IMR-90 (cell line): ENCODE data around the gene PITPNC1. TPM values are rescaled to one million over a fixed set of nuclear protein-coding genes. Genes with fewer than 3 reads are reported as not detected.

Source experiments
- ATAC-seq: fragments of 200-7000 bp; cut with Tn5 transposase; 2 replicates; pipeline ENCODE4 v1.9.1; 2020; ENCODE audit warnings: low read depth, mild to moderate bottlenecking, moderate library complexity
- BruUV-seq: library from RNA; stranded (reverse); fragments of 400-500 nt; replicated peaks from 2 replicates; lab custom pipeline; 2021; lab: Mats Ljungman, UMichigan
- CTCF ChIA-PET: fragments of 300-600 bp; formaldehyde crosslinking; extraction: SDS; loops from one replicate; lab custom pipeline; 2021; ENCODE audit warnings: antibody characterized with exemption; lab: Yijun Ruan, JAX
- POLR2A ChIA-PET: fragments of 300-600 bp; sonication (Branson Sonifier 250); formaldehyde crosslinking; loops from one replicate; lab custom pipeline; 2022; ENCODE audit warnings: antibody characterized with exemption; ENCODE audit not compliant: unreplicated experiment; lab: Charles Lee
- DNase-seq: peaks from one replicate; pipeline ENCODE4 v3.0.0; 2013
- H2AFZ ChIP-seq: replicated peaks from 2 replicates; pipeline ENCODE3; 2013; ENCODE audit warnings: low read length, mild to moderate bottlenecking; ENCODE audit not compliant: poor library complexity
- H2AK5ac ChIP-seq: 2 replicates; pipeline ENCODE4 v1.6.1; 2013; ENCODE audit warnings: low read depth, low read length, inconsistent platforms
- H2AK9ac ChIP-seq: replicated peaks from 2 replicates; pipeline ENCODE3; 2013; ENCODE audit warnings: mild to moderate bottlenecking, low read depth, low read length, moderate library complexity; ENCODE audit not compliant: poor library complexity
- H2BK120ac ChIP-seq: 2 replicates; pipeline ENCODE4 v1.6.1; 2013; ENCODE audit warnings: low read depth, low read length, inconsistent platforms
- H2BK15ac ChIP-seq: 3 replicates; pipeline ENCODE4 v1.6.1; 2013; ENCODE audit warnings: low read depth, low read length, inconsistent platforms
- H2BK20ac ChIP-seq: 2 replicates; pipeline ENCODE4 v1.6.1; 2013; ENCODE audit warnings: low read depth, mild to moderate bottlenecking, inconsistent platforms, low read length, moderate library complexity
- H2BK5ac ChIP-seq: 2 replicates; pipeline ENCODE4 v1.6.1; 2013; ENCODE audit warnings: mild to moderate bottlenecking, low read depth, low read length, inconsistent platforms; ENCODE audit not compliant: poor library complexity, severe bottlenecking
- H3K14ac ChIP-seq: replicated peaks from 2 replicates; pipeline ENCODE4 v1.6.1; 2013; ENCODE audit warnings: low read depth, low read length, inconsistent platforms
- H3K18ac ChIP-seq: 2 replicates; pipeline ENCODE4 v1.6.1; 2013; ENCODE audit warnings: low read depth, low read length, control low read depth
- H3K23ac ChIP-seq: 2 replicates; pipeline ENCODE4 v1.6.1; 2013; ENCODE audit warnings: low read depth, low read length, inconsistent platforms
- H3K27ac ChIP-seq: 2 replicates; pipeline ENCODE4 v1.5.1; 2013; ENCODE audit warnings: mild to moderate bottlenecking, control low read depth, low read length; ENCODE audit not compliant: insufficient read depth
- H3K27me3 ChIP-seq: 2 replicates; pipeline ENCODE4 v1.6.1; 2013; ENCODE audit warnings: low read length; ENCODE audit not compliant: control insufficient read depth, insufficient read depth
- H3K36me3 ChIP-seq: 2 replicates; pipeline ENCODE4 v1.6.1; 2013; ENCODE audit warnings: low read length, mixed read lengths; ENCODE audit not compliant: control insufficient read depth, insufficient read depth
- H3K4ac ChIP-seq: 2 replicates; pipeline ENCODE4 v1.6.1; 2013; ENCODE audit warnings: low read depth, low read length, inconsistent platforms
- H3K4me1 ChIP-seq: 2 replicates; pipeline ENCODE4 v1.6.1; 2013; ENCODE audit warnings: low read length, mixed read lengths; ENCODE audit not compliant: control insufficient read depth, insufficient read depth
- H3K4me2 ChIP-seq: 2 replicates; pipeline ENCODE4 v1.6.1; 2013; ENCODE audit warnings: low read depth, mild to moderate bottlenecking, control low read depth, low read length, moderate library complexity
- H3K4me3 ChIP-seq: 2 replicates; pipeline ENCODE4 v1.5.1; 2013; ENCODE audit warnings: low read depth, mild to moderate bottlenecking, control low read depth, low read length, moderate library complexity; ENCODE audit not compliant: insufficient read depth
- H3K56ac ChIP-seq: 2 replicates; pipeline ENCODE4 v1.6.1; 2013; ENCODE audit warnings: low read length, inconsistent platforms; ENCODE audit not compliant: insufficient read depth; ENCODE audit errors: extremely low read depth
- H3K79me1 ChIP-seq, 2 experiments: 2 replicates each; pipeline ENCODE4 v1.6.1; 2013; ENCODE audit warnings: low read length in 2 of 2, inconsistent platforms in 1 of 2, low read depth in 1 of 2
- H3K9ac ChIP-seq: 2 replicates; pipeline ENCODE4 v1.6.1; 2013; ENCODE audit warnings: low read depth, low read length, control low read depth
- H3K9me1 ChIP-seq: 2 replicates; pipeline ENCODE4 v1.6.1; 2013; ENCODE audit warnings: low read length, inconsistent platforms; ENCODE audit not compliant: insufficient read depth
- H3K9me3 ChIP-seq: 2 replicates; pipeline ENCODE4 v1.6.1; 2013; ENCODE audit warnings: low read length; ENCODE audit not compliant: control insufficient read depth, insufficient read depth
- H4K20me1 ChIP-seq: 2 replicates; pipeline ENCODE4 v1.6.1; 2013; ENCODE audit warnings: low read length, inconsistent platforms; ENCODE audit not compliant: insufficient read depth
- H4K5ac ChIP-seq: 2 replicates; pipeline ENCODE4 v1.6.1; 2013; ENCODE audit warnings: mild to moderate bottlenecking, low read depth, low read length, control low read depth
- H4K8ac ChIP-seq, 2 experiments: 2 replicates each; pipeline ENCODE4 v1.6.1; 2013; ENCODE audit warnings: low read depth in 2 of 2, low read length in 2 of 2, control low read depth in 1 of 2, inconsistent platforms in 1 of 2
- H4K91ac ChIP-seq: 2 replicates; pipeline ENCODE4 v1.6.1; 2013; ENCODE audit warnings: low read depth, low read length, inconsistent platforms; ENCODE audit not compliant: insufficient read depth
- CEBPB ChIP-seq: IDR thresholded peaks from 2 replicates; pipeline ENCODE4 v1.6.1; 2012; ENCODE audit warnings: low read depth, low read length, improper control_type of control experiment
- CHD1 ChIP-seq: IDR thresholded peaks from 2 replicates; pipeline ENCODE4 v1.6.1; 2012; ENCODE audit warnings: low read depth, low read length, improper control_type of control experiment
- CTCF ChIP-seq: conservative IDR thresholded peaks from 2 replicates; pipeline ENCODE4 v1.5.1; 2012; ENCODE audit warnings: mild to moderate bottlenecking, low read depth, low read length, improper control_type of control experiment
- ELK1 ChIP-seq: fragments of 150-350 bp; IDR thresholded peaks from 2 replicates; pipeline ENCODE4 v1.6.1; 2016; ENCODE audit warnings: low read depth, mild to moderate bottlenecking, low read length, moderate library complexity, borderline replicate concordance
- FOS ChIP-seq: fragments of 150-350 bp; IDR thresholded peaks from 2 replicates; pipeline ENCODE4 v1.6.1; 2016; ENCODE audit warnings: low read depth, low read length
- MAFK ChIP-seq: IDR thresholded peaks from 2 replicates; pipeline ENCODE4 v1.6.1; 2012; ENCODE audit warnings: low read depth, low read length, improper control_type of control experiment
- MAZ ChIP-seq: IDR thresholded peaks from 2 replicates; pipeline ENCODE4 v1.6.1; 2012; ENCODE audit warnings: low read depth, mild to moderate bottlenecking, low read length, improper control_type of control experiment, moderate library complexity, borderline replicate concordance
- MXI1 ChIP-seq: IDR thresholded peaks from 2 replicates; pipeline ENCODE4 v1.6.1; 2012; ENCODE audit warnings: low read depth, mild to moderate bottlenecking, low read length, moderate library complexity, borderline replicate concordance
- NFE2L2 ChIP-seq: fragments of 150-350 bp; IDR thresholded peaks from 2 replicates; pipeline ENCODE4 v1.6.1; 2016; ENCODE audit warnings: low read depth, mild to moderate bottlenecking, low read length
- POLR2A ChIP-seq: IDR thresholded peaks from 2 replicates; pipeline ENCODE4 v1.6.1; 2012; ENCODE audit warnings: mild to moderate bottlenecking, low read depth, low read length
- RAD21 ChIP-seq: IDR thresholded peaks from 2 replicates; pipeline ENCODE4 v1.6.1; 2012; ENCODE audit warnings: low read length, improper control_type of control experiment
- RCOR1 ChIP-seq: IDR thresholded peaks from 2 replicates; pipeline ENCODE4 v1.6.1; 2012; ENCODE audit warnings: mild to moderate bottlenecking, low read length, improper control_type of control experiment; ENCODE audit not compliant: insufficient replicate concordance
- SMC3 ChIP-seq: fragments of 150-350 bp; IDR thresholded peaks from 2 replicates; pipeline ENCODE4 v1.6.1; 2016; ENCODE audit warnings: low read depth, mild to moderate bottlenecking, antibody characterized with exemption, low read length, moderate library complexity
- USF2 ChIP-seq: fragments of 150-350 bp; IDR thresholded peaks from 2 replicates; pipeline ENCODE4 v1.6.1; 2017; ENCODE audit warnings: mild to moderate bottlenecking, antibody characterized with exemption, low read length, low read depth
- WGBS, 2 experiments: methylation state at CpG; one replicate each; pipeline versions ENCODE4 v1.1.5 to v1.1.7; 2013; ENCODE audit warnings: missing lambda C conversion rate in 2 of 2; ENCODE audit not compliant: insufficient read length in 1 of 2; ENCODE audit errors: extremely low coverage in 2 of 2; 5-methylcytosine and 5-hydroxymethylcytosine counted together
- dilution Hi-C: fragments of 300-500 bp; cut with HindIII; formaldehyde crosslinking; loops from one replicate; pipeline ENCODE4 v1.14.3; 2018; ENCODE audit warnings: low sequenced_read_pairs; ENCODE audit not compliant: unreplicated experiment
- in situ Hi-C: fragments of 300-500 bp; cut with MboI; formaldehyde crosslinking; loops from 3 replicates; pipeline ENCODE4 v1.14.3; 2019; ENCODE audit warnings: low sequenced_read_pairs, inconsistent platforms, mixed read lengths
- intact Hi-C: fragments of 100-400 bp; cut with micrococcal nuclease; formaldehyde crosslinking; loops from 2 replicates; pipeline ENCODE4 v1.10.0; 2022
- polyA plus RNA-seq, 3 experiments: library from polyadenylated mRNA; depleted of rRNA; stranded (reverse); fragments of >200 nt; gene quantifications; 2 replicates each; pipeline ENCODE4 v1.2.3, GENCODE V29; 2012; ENCODE audit warnings: low replicate concordance in 1 of 3
- total RNA-seq: library from RNA; depleted of rRNA; stranded (reverse); fragments of >200 nt; gene quantifications from 2 replicates; pipeline ENCODE4 v1.2.3, GENCODE V29; 2012

Gene PITPNC1
- total and polyA plus RNA-seq, 2 of the 4 experiments (the other 2 are of a cell fraction) = 4.1 TPM

GRCh38 chr17:67492824-67493517, 115.9 kb downstream of the PITPNC1 start:
- H2BK20ac ChIP-seq = no peak overlapping the region
- H3K9me3 ChIP-seq = peaks cover 1% of the 10 kb centered on the region; the same call in 1 of the 2 replicates
- peaks cover 4% of the 10 kb centered on the region; the same call in 1 of the 2 replicates for H4K20me1 ChIP-seq
- no peak overlapping the region for H3K56ac ChIP-seq
- no peak overlapping the region for H3K4me3 ChIP-seq
- no peak overlapping the region for H2BK5ac ChIP-seq
- no peak overlapping the region for H2AK5ac ChIP-seq
- H2BK120ac ChIP-seq = no peak overlapping the region
- H3K79me1 ChIP-seq = peaks cover 24 to 31% of the 10 kb centered on the region in 2 experiments; a peak in 3 of 4 replicates
- no peak overlapping the region for H4K5ac ChIP-seq
- ChIA-PET CTCF (no interaction called here), POLR2A (no interaction called here)
- H3K4ac ChIP-seq = no peak overlapping the region
- intact Hi-C loops (no loop called here), in situ Hi-C loops (no loop called here), dilution Hi-C loops (no loop called here)
- no peak overlapping the region for H4K8ac ChIP-seq
- no peak overlapping the region for H3K9ac ChIP-seq
- H3K4me1 ChIP-seq = peaks cover 7% of the 10 kb centered on the region
- H3K4me2 ChIP-seq = peak overlapping the region; percentile 19; the same call in 1 of the 2 replicates
- ATAC-seq = no peak
- H2BK15ac ChIP-seq = no peak overlapping the region
- TF ChIP-seq RCOR1 (no peak), USF2 (no peak), POLR2A (no peak), MXI1 (no peak), NFE2L2 (no peak), ELK1 (no peak), CHD1 (no peak), SMC3 (no peak), CTCF (no peak), CEBPB (no peak), MAZ (no peak), RAD21 (no peak), MAFK (no peak), FOS (no peak)
- no peak overlapping the region for H2AK9ac ChIP-seq
- no peaks in the 10 kb centered on the region for H3K9me1 ChIP-seq
- H2AFZ ChIP-seq = no peak overlapping the region
- H3K14ac ChIP-seq = 0 out of 2 replicates have a peak overlapping the region, but pooled peaks have one; percentile 23
- H3K36me3 ChIP-seq = no peaks in the 10 kb centered on the region
- 90% methylated on average over 2 of the region's 13 CpGs; no CpG with 5 or more reads in 1 of the 2 experiments for WGBS, 2 experiments
- DNase-seq = peak; percentile 31
- H3K23ac ChIP-seq = no peak overlapping the region
- no TSS peak for BruUV-seq
- H3K27ac ChIP-seq = no peak overlapping the region
- H3K27me3 ChIP-seq = no peaks in the 10 kb centered on the region
- H4K91ac ChIP-seq = no peak overlapping the region
- H3K18ac ChIP-seq = no peak overlapping the region
